ENCODE results near the gene MUC2. TPM values are rescaled to one million over a fixed set of nuclear protein-coding genes. Genes with fewer than 3 reads are reported as not detected.

MUC2 gene
- total and polyA plus RNA-seq, 2 of the 4 experiments (the other 2 are of a cell fraction), result not detected

- no peaks in the 10 kb centered on the region for H3K9me1 ChIP-seq (ENCODE audit: insufficient read depth, low read length)
- no peak for ATAC-seq (ENCODE audit: low read depth)
- H3K4me3 ChIP-seq (ENCODE audit: insufficient read depth, low read depth, low read length), result no peak overlapping the region
These were observed 38.9 kb upstream of the MUC2 start for GRCh38 chr11:1035577-1036283.

More at GRCh38 chr11:1035577-1036283, 38.9 kb upstream of the MUC2 start:
- ChIA-PET POLR2A (ENCODE audit: unreplicated experiment) (no interaction called here), CTCF (no interaction called here)
- no peak overlapping the region for H2BK20ac ChIP-seq (ENCODE audit: low read depth, low read length)
- no peak overlapping the region for H3K18ac ChIP-seq (ENCODE audit: low read depth, low read length)
- no peak overlapping the region for H2AFZ ChIP-seq (replicated peaks; ENCODE audit: low read length, poor library complexity)
- TF ChIP-seq CHD1 (IDR thresholded peaks at IDR 0.05; ENCODE audit: low read depth, low read length) (no peak), RAD21 (IDR thresholded peaks at IDR 0.05; ENCODE audit: low read length) (no peak)
- H3K4me2 ChIP-seq (ENCODE audit: low read depth, low read length), result no peak overlapping the region
- dilution Hi-C loops (cut with HindIII; ENCODE audit: low sequenced_read_pairs, unreplicated experiment) (no loop called here), intact Hi-C loops (cut with micrococcal nuclease) (no loop called here), in situ Hi-C loops (cut with MboI; ENCODE audit: low sequenced_read_pairs) (no loop called here)
- no peak overlapping the region for H4K91ac ChIP-seq (ENCODE audit: insufficient read depth, low read depth, low read length)
- H3K14ac ChIP-seq (replicated peaks; ENCODE audit: low read depth, low read length), result no peak overlapping the region
- H3K36me3 ChIP-seq (ENCODE audit: control insufficient read depth, insufficient read depth, low read length), result no peaks in the 10 kb centered on the region
- H4K20me1 ChIP-seq (ENCODE audit: insufficient read depth, low read length), result peaks cover 6% of the 10 kb centered on the region; the same call in 1 of the 2 replicates
- H3K56ac ChIP-seq (ENCODE audit: extremely low read depth, insufficient read depth, low read length), result no peak overlapping the region
- no peak overlapping the region for H3K27ac ChIP-seq (ENCODE audit: insufficient read depth, low read length)
- H3K27me3 ChIP-seq (ENCODE audit: control insufficient read depth, insufficient read depth, low read length), result peaks cover 4% of the 10 kb centered on the region; the same call in 1 of the 2 replicates
- no peak overlapping the region for H3K4ac ChIP-seq (ENCODE audit: low read depth, low read length)
- no TSS peak for BruUV-seq (replicated peaks)
- H3K9me3 ChIP-seq (ENCODE audit: control insufficient read depth, insufficient read depth, low read length), result no peaks in the 10 kb centered on the region
- no peak overlapping the region for H4K8ac ChIP-seq (ENCODE audit: low read depth in 2 of 2, low read length in 2 of 2)
- WGBS, 2 experiments (ENCODE audit: extremely low coverage in 2 of 2, insufficient read length in 1 of 2), result 60% methylated on average over 1 of the region's 29 CpGs; no CpG with 5 or more reads in 1 of the 2 experiments
- H2AK5ac ChIP-seq (ENCODE audit: low read depth, low read length), result no peak overlapping the region
- no peak overlapping the region for H2BK5ac ChIP-seq (ENCODE audit: low read depth, low read length, poor library complexity, severe bottlenecking)
- H2AK9ac ChIP-seq (replicated peaks; ENCODE audit: low read depth, low read length, poor library complexity), result no peak overlapping the region
- DNase-seq, result no peak
- no peak overlapping the region for H2BK120ac ChIP-seq (ENCODE audit: low read depth, low read length)
- no peak overlapping the region for H3K23ac ChIP-seq (ENCODE audit: low read depth, low read length)
- no peak overlapping the region for H3K9ac ChIP-seq (ENCODE audit: low read depth, low read length)
- H3K4me1 ChIP-seq (ENCODE audit: control insufficient read depth, insufficient read depth, low read length), result no peaks in the 10 kb centered on the region
- H3K79me1 ChIP-seq (ENCODE audit: low read depth in 1 of 2, low read length in 2 of 2), result no peaks in the 10 kb centered on the region
- no peak overlapping the region for H4K5ac ChIP-seq (ENCODE audit: low read depth, low read length)
- no peak overlapping the region for H2BK15ac ChIP-seq (ENCODE audit: low read depth, low read length)

Measured in IMR-90 (cell line).